Ureter (tissue), 1 donor: Measurements from ENCODE around the gene TMEM89. TPM values are rescaled to one million over a fixed set of nuclear protein-coding genes. Genes with fewer than 3 reads are reported as not detected.

Experiments used
- DNase-seq: peaks from one replicate; pipeline ENCODE4 v3.0.0-alpha.2; 2020; ENCODE audit warnings: low spot score
- total RNA-seq: library from RNA; stranded (reverse); gene quantifications from one replicate; pipeline ENCODE4 v1.2.4, GENCODE V29; 2023
- donor health status: DM: yes; HTN: yes; CAD: no.

The TMEM89 gene
- not detected for total RNA-seq

- DNase-seq = no peak
Observed at GRCh38 chr3:48621461-48621869, at the start of gene TMEM89. Gene TMEM89 (minus strand): TSS chr3:48621769. CDS start chr3:48621756, 13 bp downstream.

- DNase-seq = no peak
Observed at GRCh38 chr3:48664929-48665328, 43.4 kb upstream of the TMEM89 start.

GRCh38 chr3:48664313-48664644 is 42.7 kb upstream of the TMEM89 start:
- no peak for DNase-seq

GRCh38 chr3:48663489-48664312 is 42.1 kb upstream of the TMEM89 start:
- DNase-seq = peak; percentile 96

- peak; percentile 83 for DNase-seq
Observed at GRCh38 chr3:48662753-48663488, 41.4 kb upstream of the TMEM89 start, which contains the start of gene CELSR3. Gene CELSR3 (minus strand): TSS chr3:48662886. CDS start chr3:48662634, 252 bp downstream.

- no peak for DNase-seq
Observed at GRCh38 chr3:48662145-48662752, 40.7 kb upstream of the TMEM89 start.

- peak; percentile 69 for DNase-seq
Observed at GRCh38 chr3:48661501-48662144, 40.1 kb upstream of the TMEM89 start.

DNA sequence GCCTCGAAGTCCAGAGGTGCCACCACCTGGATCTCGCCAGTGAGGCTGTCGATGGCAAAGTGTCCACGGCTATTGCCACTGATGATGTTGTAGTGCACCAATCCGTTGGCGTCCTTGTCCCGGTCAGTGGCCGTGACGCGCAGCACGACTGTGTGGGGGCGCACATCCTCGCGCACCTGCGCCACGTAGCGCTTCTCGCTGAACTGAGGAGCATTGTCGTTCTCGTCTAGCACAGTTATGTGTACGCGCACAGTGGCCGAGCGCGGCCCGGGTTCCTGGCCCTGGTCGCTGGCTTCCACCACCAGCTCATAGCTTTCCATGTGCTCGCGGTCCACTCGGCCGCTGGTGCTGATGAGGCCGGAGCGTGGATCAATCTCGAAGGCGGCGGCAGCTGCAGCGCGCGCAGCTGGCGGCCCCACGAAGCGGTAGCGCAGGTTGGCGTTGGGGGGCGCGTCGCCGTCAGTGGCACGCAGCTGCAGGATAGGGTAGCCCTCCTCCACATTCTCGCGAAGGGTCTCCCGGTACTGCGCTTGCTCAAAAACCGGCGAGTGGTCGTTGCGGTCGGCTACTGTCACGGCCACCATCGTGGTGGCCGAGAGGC is 39.3 kb upstream of the TMEM89 start:
- no peak for DNase-seq

GRCh38 chr3:48656841-48657281 is 35.3 kb upstream of the TMEM89 start:
- DNase-seq = no peak

- DNase-seq = peak; percentile 80
Observed at GRCh38 chr3:48656061-48656840, 34.7 kb upstream of the TMEM89 start.

DNA sequence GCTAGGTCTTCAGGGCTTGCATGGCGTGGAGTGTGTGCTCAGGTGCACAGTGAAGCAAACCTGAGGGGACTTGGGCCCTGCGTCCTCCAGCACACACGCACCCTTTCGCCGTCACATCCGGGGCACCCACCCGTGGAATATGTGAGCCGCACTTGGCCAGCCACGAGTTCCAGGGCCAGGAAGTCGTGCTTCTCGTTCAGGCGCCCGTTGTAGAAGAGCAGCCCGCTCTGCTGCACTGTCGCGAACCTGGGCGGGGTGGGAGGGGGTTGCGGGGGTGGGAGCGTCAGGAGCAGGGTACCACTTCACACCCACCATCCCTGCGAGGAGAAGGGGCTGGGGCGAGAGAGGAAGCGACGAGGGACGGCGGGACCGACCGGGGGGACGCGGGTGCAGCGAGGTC is 34.0 kb upstream of the TMEM89 start:
- no peak for DNase-seq

GRCh38 chr3:48655063-48655462 is 33.5 kb upstream of the TMEM89 start:
- no peak for DNase-seq

DNA sequence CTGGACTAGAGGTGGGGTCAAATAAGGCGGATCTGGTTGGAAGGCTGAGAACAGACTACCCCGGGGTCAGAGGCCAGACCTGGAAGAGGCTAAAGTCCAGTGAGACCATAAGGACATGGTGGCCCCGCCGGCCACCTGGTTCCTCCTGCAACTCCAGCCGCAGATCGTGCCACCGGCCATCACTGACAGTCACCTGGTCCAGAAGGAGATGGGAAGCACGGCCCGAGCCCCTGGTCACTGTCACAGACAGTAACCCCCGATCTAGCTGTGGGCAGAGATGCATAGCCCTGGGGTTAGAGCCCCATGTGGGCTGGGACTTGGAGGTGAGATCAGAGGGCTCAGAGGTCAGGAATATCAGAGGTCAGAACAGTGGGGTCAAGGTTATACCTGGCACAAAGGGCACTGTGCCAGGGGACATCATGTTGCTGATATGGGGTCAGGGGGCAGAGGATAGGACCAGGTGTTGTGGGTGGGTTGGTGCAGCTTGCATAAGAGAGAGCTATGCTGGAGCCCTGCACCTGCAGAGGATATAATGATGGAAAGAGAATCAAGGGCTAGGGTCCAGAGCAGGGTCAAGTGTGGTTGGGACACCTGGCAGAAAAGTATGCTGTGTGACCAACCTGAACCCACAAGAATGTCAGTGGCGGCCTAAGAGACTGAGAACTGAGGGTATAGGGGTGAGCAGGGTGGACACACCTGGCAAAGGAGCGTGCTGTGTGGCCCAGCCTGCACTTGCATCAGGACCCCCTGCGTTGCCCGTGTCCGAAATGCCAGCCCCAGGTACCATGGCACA is 31.6 kb upstream of the TMEM89 start:
- DNase-seq = no peak

DNA sequence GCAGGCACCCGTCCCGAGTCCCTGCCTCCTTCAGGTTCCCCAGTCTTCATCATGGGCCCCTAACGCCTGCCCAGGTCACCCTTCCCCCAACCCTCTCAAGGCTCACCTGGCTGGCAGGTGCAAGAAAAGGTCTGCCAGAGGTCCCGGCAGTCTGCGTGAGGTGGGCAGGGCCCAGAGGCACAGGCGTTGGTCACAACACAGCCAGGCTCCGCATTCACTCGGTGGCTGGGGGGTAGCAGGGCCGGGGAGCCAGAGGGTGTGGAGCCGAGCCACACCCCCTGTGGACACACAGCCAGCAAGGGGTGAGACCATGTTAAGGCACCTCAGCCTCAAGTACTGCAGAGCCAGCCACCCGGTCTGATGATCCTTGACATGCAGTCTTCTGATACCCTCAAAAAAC is 30.2 kb upstream of the TMEM89 start:
- no peak for DNase-seq

- no peak for DNase-seq
Observed at GRCh38 chr3:48650723-48651122, 29.2 kb upstream of the TMEM89 start.

GRCh38 chr3:48648188-48648850 is 26.8 kb upstream of the TMEM89 start:
- no peak for DNase-seq

DNA sequence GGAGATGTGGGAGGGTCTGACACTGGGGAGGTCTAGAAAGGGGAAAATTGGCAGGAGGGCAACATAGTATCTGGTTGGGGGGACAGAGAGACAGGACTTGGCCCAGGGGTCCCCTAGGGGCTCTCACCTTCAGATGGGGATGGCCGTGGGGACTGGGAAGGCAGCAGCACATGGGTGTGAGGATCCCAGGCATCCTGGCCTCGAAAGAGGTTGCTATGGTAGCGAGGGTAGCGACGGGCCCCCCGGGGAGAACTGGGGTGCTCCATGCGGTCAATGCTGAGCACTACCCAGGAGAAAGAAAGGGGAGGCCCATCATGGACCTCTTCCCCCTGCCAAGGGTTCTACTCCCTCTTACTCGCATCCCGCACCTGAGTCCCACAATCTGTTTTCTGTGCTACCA is 26.1 kb upstream of the TMEM89 start:
- no peak for DNase-seq

GRCh38 chr3:48644898-48645760 is 23.6 kb upstream of the TMEM89 start:
- no peak for DNase-seq
